Body of pancreas (tissue), 4 donors: ENCODE results near the gene UGGT1. TPM values are rescaled to one million over a fixed set of nuclear protein-coding genes. Genes with fewer than 3 reads are reported as not detected.
A peak's percentile ranks its signal among the peaks of the same experiment; 100 is the strongest.

ENCODE experiments used
- ATAC-seq: fragments of 150-250 bp; one replicate; pipeline ENCODE4 v1.9.1; 2016
- DNase-seq, 4 donors: peaks; one replicate each; pipeline ENCODE4 v3.0.0-alpha.2; 2019
- H3K27ac ChIP-seq, 4 donors: fragments of 200-600 bp; sonication (generic); 1 replicate in 3 of 4; 2 replicates in 1 of 4; pipeline versions ENCODE4 v1.5.1 to v1.6.1; 2016 to 2019; ENCODE audit warnings: mild to moderate bottlenecking in 1 of 4, mixed read lengths in 1 of 4, moderate library complexity in 1 of 4
- H3K27me3 ChIP-seq, 2 donors: fragments of 200-600 bp; sonication (generic); one replicate each; pipeline ENCODE4 v1.6.0; 2016; ENCODE audit warnings: mild to moderate bottlenecking in 1 of 2
- H3K36me3 ChIP-seq, 2 donors: fragments of 200-600 bp; sonication (generic); replicated peaks in 1 of 2; 2 replicates each; pipeline ENCODE4 v1.5.1; 2016; ENCODE audit warnings: low read depth in 2 of 2; ENCODE audit not compliant: insufficient read depth in 1 of 2
- H3K4me1 ChIP-seq: fragments of 200-600 bp; sonication (generic); one replicate; pipeline ENCODE4 v1.6.0; 2016
- H3K4me3 ChIP-seq, 2 donors: fragments of 200-600 bp; sonication (generic); 1 replicate in 1 of 2; 2 replicates in 1 of 2; pipeline ENCODE4 v1.5.1; 2016 to 2019
- H3K9me3 ChIP-seq, 3 donors: fragments of 200-600 bp; sonication (generic); 1 replicate in 2 of 3; 2 replicates in 1 of 3; pipeline ENCODE4 v1.5.1; 2016
- CTCF ChIP-seq, 7 experiments: fragments of 450-650 bp in 4 of 7; fragments of 200-600 bp in 3 of 7; sonication (generic) in 3 of 7; IDR thresholded peaks; one replicate each; pipeline ENCODE4 v1.5.1; 2016 to 2019; ENCODE audit warnings: antibody characterized with exemption in 7 of 7
- POLR2A ChIP-seq, 3 donors: fragments of 450-650 bp; IDR thresholded peaks; one replicate each; pipeline ENCODE4 v1.6.1; 2016; ENCODE audit warnings: antibody characterized with exemption in 3 of 3, mild to moderate bottlenecking in 2 of 3
- WGBS, 2 donors: methylation state at CpG; one replicate each; pipeline ENCODE4 v1.1.5; 2017; 5-methylcytosine and 5-hydroxymethylcytosine counted together
- intact Hi-C: fragments of 100-400 bp; cut with DNase I; formaldehyde crosslinking; loops from one replicate; pipeline ENCODE4 v1.15.1; 2023
- total RNA-seq, 2 donors: library from RNA; depleted of rRNA; stranded (reverse); fragments of >200 nt; gene quantifications; one replicate each; pipeline ENCODE4 v1.1.0, GENCODE V29; 2016

The UGGT1 gene
- total RNA-seq, 2 donors from 2014 or later, result 38.2 to 42.0 TPM

DNA sequence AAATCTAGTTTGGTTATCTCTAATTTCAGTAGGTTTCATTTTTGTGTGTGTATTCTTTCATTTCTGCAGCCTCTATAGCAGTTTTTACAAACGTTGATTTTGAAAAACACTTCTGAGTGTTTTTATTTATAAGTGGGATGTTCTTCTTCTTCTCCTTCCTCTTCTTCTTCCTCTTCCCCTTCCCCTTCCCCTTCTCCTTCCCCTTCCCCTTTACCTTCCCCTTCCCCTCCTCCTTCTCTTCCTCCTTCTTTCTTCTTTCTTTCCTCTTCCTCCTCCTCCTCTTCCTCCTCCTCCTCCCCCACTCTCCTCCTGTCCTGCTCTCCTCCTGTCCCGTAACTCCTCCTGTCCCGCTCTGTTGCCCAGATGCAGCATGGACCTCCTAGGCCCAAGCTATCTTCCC is 4.2 kb downstream of the UGGT1 start:
- H3K36me3 ChIP-seq, result peaks cover 0 to 4% of the 10 kb centered on the region in 2 donors
- no peaks in the 10 kb centered on the region for H3K27me3 ChIP-seq
- H3K27ac ChIP-seq, result no peak overlapping the region
- intact Hi-C loops, result no loop called here
- no peak for DNase-seq
- ATAC-seq, result no peak
- 34 to 38% methylated on average over 3 of the region's 3 CpGs for WGBS, 2 donors
- no peaks in the 10 kb centered on the region for H3K9me3 ChIP-seq
- H3K4me1 ChIP-seq, result peaks cover 23% of the 10 kb centered on the region
- TF ChIP-seq POLR2A (IDR thresholded peaks at IDR 0.05) (no peak), CTCF (IDR thresholded peaks at IDR 0.05) (no peak)
- H3K4me3 ChIP-seq, result no peak overlapping the region

DNA sequence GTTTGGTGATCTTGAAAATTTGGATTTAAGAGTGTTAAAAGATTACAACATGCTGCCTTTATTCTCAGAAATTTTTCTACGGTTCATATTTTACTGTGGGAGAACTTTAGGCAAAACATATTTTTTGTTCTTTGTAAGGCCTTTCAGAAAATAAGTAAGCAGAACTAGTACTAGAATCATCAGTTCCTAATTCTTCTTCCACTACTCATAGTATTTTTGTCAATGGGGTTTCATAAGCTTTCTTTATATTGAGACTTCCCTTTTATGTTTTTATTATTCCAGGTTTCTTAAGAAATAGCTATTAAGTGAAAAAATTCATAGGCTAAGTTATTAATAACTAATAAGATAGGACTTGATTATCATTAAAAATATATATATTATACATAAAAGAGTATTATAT is 12.4 kb downstream of the UGGT1 start:
- 60 to 81% methylated on average over 1 of the region's 1 CpG for WGBS, 2 donors
- H3K4me3 ChIP-seq, result no peak overlapping the region
- H3K36me3 ChIP-seq, result peaks cover 0 to 2% of the 10 kb centered on the region in 2 donors
- DNase-seq (no peak), ATAC-seq (no peak)
- no peaks in the 10 kb centered on the region for H3K27me3 ChIP-seq
- intact Hi-C loops, result no loop called here
- TF ChIP-seq CTCF (IDR thresholded peaks at IDR 0.05), result no peak
- TF ChIP-seq POLR2A (IDR thresholded peaks at IDR 0.05), result no peak
- peak overlapping the region in 2 of 4 donors; percentile 0 to 24 for H3K27ac ChIP-seq
- H3K9me3 ChIP-seq, result no peaks in the 10 kb centered on the region
- no peaks in the 10 kb centered on the region for H3K4me1 ChIP-seq

DNA sequence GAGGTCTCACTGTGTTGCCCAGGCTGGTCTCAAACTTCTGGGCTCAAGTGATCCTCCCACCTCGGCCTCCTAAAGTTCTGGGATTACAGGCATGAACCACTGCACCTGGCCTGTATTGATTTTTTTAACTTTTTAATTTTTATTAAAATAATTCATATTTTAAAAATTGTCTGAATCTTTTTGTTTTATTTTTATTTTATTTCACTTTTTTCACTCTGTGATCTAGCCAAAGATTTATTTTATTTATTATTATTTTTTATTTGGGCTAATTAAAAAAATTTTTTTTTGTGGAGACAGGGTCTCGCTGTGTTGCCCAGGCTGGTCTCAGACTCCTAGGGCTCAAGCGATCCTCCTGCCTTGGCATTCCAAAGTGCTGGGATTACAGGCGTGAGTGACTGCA is 14.1 kb downstream of the UGGT1 start:
- Histone ChIP-seq H3K36me3 (peaks cover 0 to 9% of the 10 kb centered on the region in 2 donors), H3K4me1 (no peaks in the 10 kb centered on the region), H3K9me3 (no peaks in the 10 kb centered on the region), H3K4me3 (no peak overlapping the region), H3K27me3 (no peaks in the 10 kb centered on the region), H3K27ac (no peak overlapping the region)
- 93 to 98% methylated on average over 4 of the region's 4 CpGs for WGBS, 2 donors
- intact Hi-C loops, result no loop called here
- ATAC-seq (no peak), DNase-seq (no peak)
- TF ChIP-seq CTCF (IDR thresholded peaks at IDR 0.05) (no peak), POLR2A (IDR thresholded peaks at IDR 0.05) (no peak)

GRCh38 chr2:128108166-128108565 is 17.2 kb downstream of the UGGT1 start:
- Histone ChIP-seq H3K27ac (no peak overlapping the region), H3K36me3 (peaks cover 0 to 17% of the 10 kb centered on the region in 2 donors), H3K4me1 (no peaks in the 10 kb centered on the region), H3K9me3 (no peaks in the 10 kb centered on the region), H3K4me3 (no peak overlapping the region), H3K27me3 (no peaks in the 10 kb centered on the region)
- intact Hi-C loops, result no loop called here
- DNase-seq, result no peak
- no peak for TF ChIP-seq POLR2A (IDR thresholded peaks at IDR 0.05)
- TF ChIP-seq CTCF (IDR thresholded peaks at IDR 0.05), result no peak
- no peak for ATAC-seq
- 62 to 75% methylated on average over 1 of the region's 1 CpG for WGBS, 2 donors

DNA sequence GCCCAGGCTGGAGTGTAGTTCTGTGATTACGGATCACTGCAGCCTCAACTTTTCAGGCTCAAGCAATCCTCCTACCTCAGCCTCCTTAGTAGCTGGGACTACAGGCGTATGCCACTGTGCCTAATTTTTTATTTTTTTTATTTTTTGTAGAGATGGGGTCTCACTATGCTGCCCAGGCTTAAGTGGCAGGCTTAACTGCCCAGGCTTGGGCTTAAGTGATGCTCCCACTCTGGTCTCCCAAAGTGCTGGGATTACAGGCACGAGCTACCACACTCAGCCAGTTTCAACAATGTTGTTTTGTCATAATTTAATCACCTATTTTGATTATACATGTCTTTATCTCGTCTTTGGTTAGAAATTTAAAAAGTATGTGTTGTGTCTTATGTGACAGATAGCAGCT is 18.2 kb downstream of the UGGT1 start:
- intact Hi-C loops, result no loop called here
- ATAC-seq, result no peak
- no peak for DNase-seq
- TF ChIP-seq POLR2A (IDR thresholded peaks at IDR 0.05), result no peak
- no peak for TF ChIP-seq CTCF (IDR thresholded peaks at IDR 0.05)
- H3K4me1 ChIP-seq, result no peaks in the 10 kb centered on the region
- 87 to 91% methylated on average over 4 of the region's 4 CpGs for WGBS, 2 donors
- H3K9me3 ChIP-seq, result no peaks in the 10 kb centered on the region
- H3K27ac ChIP-seq, result no peak overlapping the region
- peaks cover 0 to 19% of the 10 kb centered on the region in 2 donors for H3K36me3 ChIP-seq
- H3K4me3 ChIP-seq, result no peak overlapping the region
- H3K27me3 ChIP-seq, result no peaks in the 10 kb centered on the region
